22Rv1 (cell line): ENCODE results near the gene HMCES.

ENCODE experiments used
- ZFX ChIP-seq: fragments of 450-650 bp; IDR thresholded peaks from 2 replicates; pipeline ENCODE4 v1.6.1; 2017; ENCODE audit warnings: antibody characterized with exemption, borderline replicate concordance
- TF ChIP-seq, protein P1 (sequence below): fragments of 450-650 bp; IDR thresholded peaks from 2 replicates; pipeline ENCODE4 v1.5.1; 2017; ENCODE audit warnings: mild to moderate bottlenecking

DNA sequence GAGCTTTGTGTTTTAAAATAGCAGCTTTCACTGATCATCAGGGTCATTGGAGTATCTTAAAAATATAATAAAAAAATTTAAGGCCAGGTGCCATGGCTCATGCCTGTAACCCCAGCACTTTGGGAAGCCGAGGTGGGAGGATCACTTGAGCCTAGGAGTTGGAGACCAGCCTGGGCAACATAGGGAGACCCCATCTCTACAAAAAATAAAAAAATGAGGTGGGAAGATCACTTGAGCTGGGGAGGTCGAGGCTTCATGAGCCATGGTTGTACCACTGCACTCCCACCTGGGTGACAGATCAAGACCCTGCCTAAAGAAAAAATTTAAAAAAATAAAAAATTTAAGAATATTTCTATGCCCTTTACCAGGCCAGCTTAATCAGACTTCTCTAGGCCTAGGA, 1.5 kb downstream of the HMCES start:
- TF ChIP-seq, protein P1, sequence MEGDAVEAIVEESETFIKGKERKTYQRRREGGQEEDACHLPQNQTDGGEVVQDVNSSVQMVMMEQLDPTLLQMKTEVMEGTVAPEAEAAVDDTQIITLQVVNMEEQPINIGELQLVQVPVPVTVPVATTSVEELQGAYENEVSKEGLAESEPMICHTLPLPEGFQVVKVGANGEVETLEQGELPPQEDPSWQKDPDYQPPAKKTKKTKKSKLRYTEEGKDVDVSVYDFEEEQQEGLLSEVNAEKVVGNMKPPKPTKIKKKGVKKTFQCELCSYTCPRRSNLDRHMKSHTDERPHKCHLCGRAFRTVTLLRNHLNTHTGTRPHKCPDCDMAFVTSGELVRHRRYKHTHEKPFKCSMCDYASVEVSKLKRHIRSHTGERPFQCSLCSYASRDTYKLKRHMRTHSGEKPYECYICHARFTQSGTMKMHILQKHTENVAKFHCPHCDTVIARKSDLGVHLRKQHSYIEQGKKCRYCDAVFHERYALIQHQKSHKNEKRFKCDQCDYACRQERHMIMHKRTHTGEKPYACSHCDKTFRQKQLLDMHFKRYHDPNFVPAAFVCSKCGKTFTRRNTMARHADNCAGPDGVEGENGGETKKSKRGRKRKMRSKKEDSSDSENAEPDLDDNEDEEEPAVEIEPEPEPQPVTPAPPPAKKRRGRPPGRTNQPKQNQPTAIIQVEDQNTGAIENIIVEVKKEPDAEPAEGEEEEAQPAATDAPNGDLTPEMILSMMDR: no peak
- TF ChIP-seq ZFX: no peak
